ENCODE results near the gene PTPRN2. TPM values are rescaled to one million over a fixed set of nuclear protein-coding genes. Genes with fewer than 3 reads are reported as not detected.
A peak's percentile ranks its signal among the peaks of the same experiment; 100 is the strongest.

The PTPRN2 gene
- total and polyA plus RNA-seq, 2 of the 13 experiments (the other 11 are each of a cell fraction or from before 2014, with no cell fraction given): 2.5 to 24.2 TPM

DNA sequence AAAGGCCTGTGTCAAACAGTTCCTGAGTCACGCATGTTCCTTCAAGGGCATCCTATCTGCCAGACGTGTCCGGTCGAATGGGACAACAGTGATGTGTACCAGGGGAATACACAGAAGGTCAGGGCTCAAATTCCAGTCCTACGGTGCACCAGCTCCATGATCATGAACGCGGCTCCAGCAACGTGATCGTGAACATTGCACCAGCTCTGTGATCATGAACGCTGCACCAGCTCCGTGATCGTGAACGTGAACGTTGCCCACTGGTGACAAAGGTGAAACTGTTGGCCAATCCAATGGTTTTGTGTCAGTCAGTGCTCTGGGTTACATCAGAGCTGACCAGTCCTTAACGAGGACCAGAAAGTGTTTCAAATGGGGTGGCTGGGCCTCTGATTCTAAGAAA lies 4.3 kb upstream of the PTPRN2 start (continued):
- TF ChIP-seq, protein P1, sequence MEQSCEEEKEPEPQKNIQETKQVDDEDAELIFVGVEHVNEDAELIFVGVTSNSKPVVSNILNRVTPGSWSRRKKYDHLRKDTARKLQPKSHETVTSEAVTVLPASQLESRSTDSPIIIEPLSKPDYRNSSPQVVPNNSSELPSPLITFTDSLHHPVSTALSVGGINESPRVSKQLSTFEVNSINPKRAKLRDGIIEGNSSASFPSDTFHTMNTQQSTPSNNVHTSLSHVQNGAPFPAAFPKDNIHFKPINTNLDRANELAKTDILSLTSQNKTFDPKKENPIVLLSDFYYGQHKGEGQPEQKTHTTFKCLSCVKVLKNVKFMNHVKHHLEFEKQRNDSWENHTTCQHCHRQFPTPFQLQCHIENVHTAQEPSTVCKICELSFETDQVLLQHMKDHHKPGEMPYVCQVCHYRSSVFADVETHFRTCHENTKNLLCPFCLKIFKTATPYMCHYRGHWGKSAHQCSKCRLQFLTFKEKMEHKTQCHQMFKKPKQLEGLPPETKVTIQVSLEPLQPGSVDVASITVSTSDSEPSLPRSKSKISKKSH (CRISPR knock-in tag; IDR thresholded peaks at IDR 0.05; ENCODE audit: borderline replicate concordance): no peak
- no peak for TF ChIP-seq ZNF7 (CRISPR knock-in tag; IDR thresholded peaks at IDR 0.05)
- no peak for TF ChIP-seq ZNF598 (CRISPR knock-in tag; IDR thresholded peaks at IDR 0.05; ENCODE audit: borderline replicate concordance)
- TF ChIP-seq, protein P2, sequence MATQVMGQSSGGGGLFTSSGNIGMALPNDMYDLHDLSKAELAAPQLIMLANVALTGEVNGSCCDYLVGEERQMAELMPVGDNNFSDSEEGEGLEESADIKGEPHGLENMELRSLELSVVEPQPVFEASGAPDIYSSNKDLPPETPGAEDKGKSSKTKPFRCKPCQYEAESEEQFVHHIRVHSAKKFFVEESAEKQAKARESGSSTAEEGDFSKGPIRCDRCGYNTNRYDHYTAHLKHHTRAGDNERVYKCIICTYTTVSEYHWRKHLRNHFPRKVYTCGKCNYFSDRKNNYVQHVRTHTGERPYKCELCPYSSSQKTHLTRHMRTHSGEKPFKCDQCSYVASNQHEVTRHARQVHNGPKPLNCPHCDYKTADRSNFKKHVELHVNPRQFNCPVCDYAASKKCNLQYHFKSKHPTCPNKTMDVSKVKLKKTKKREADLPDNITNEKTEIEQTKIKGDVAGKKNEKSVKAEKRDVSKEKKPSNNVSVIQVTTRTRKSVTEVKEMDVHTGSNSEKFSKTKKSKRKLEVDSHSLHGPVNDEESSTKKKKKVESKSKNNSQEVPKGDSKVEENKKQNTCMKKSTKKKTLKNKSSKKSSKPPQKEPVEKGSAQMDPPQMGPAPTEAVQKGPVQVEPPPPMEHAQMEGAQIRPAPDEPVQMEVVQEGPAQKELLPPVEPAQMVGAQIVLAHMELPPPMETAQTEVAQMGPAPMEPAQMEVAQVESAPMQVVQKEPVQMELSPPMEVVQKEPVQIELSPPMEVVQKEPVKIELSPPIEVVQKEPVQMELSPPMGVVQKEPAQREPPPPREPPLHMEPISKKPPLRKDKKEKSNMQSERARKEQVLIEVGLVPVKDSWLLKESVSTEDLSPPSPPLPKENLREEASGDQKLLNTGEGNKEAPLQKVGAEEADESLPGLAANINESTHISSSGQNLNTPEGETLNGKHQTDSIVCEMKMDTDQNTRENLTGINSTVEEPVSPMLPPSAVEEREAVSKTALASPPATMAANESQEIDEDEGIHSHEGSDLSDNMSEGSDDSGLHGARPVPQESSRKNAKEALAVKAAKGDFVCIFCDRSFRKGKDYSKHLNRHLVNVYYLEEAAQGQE (IDR thresholded peaks at IDR 0.05; ENCODE audit: borderline replicate concordance in 1 of 2, low read depth in 1 of 2, low read length in 2 of 2): no peak
- TF ChIP-seq MAZ (IDR thresholded peaks at IDR 0.05; ENCODE audit: borderline replicate concordance, low read depth, low read length): no peak
- no peak for TF ChIP-seq MAZ (CRISPR knock-in tag; IDR thresholded peaks at IDR 0.05; ENCODE audit: low read depth)
- no peak for TF ChIP-seq ETV6 (CRISPR knock-in tag; conservative IDR thresholded peaks at IDR 0.05)
- no peak for TF ChIP-seq ZNF780A (CRISPR knock-in tag; IDR thresholded peaks at IDR 0.05)
- TF ChIP-seq, protein P3, sequence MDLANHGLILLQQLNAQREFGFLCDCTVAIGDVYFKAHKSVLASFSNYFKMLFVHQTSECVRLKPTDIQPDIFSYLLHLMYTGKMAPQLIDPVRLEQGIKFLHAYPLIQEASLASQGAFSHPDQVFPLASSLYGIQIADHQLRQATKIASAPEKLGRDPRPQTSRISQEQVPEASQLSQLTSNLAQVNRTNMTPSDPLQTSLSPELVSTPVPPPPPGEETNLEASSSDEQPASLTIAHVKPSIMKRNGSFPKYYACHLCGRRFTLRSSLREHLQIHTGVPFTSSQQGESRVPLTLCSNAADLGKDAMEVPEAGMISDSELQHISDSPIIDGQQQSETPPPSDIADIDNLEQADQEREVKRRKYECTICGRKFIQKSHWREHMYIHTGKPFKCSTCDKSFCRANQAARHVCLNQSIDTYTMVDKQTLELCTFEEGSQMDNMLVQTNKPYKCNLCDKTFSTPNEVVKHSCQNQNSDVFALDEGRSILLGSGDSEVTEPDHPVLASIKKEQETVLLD (CRISPR knock-in tag; IDR thresholded peaks at IDR 0.05; ENCODE audit: low read depth): no peak
- TF ChIP-seq, protein P4, sequence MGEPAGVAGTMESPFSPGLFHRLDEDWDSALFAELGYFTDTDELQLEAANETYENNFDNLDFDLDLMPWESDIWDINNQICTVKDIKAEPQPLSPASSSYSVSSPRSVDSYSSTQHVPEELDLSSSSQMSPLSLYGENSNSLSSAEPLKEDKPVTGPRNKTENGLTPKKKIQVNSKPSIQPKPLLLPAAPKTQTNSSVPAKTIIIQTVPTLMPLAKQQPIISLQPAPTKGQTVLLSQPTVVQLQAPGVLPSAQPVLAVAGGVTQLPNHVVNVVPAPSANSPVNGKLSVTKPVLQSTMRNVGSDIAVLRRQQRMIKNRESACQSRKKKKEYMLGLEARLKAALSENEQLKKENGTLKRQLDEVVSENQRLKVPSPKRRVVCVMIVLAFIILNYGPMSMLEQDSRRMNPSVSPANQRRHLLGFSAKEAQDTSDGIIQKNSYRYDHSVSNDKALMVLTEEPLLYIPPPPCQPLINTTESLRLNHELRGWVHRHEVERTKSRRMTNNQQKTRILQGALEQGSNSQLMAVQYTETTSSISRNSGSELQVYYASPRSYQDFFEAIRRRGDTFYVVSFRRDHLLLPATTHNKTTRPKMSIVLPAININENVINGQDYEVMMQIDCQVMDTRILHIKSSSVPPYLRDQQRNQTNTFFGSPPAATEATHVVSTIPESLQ (CRISPR knock-in tag; conservative IDR thresholded peaks at IDR 0.05): no peak
- TF ChIP-seq, protein P5, sequence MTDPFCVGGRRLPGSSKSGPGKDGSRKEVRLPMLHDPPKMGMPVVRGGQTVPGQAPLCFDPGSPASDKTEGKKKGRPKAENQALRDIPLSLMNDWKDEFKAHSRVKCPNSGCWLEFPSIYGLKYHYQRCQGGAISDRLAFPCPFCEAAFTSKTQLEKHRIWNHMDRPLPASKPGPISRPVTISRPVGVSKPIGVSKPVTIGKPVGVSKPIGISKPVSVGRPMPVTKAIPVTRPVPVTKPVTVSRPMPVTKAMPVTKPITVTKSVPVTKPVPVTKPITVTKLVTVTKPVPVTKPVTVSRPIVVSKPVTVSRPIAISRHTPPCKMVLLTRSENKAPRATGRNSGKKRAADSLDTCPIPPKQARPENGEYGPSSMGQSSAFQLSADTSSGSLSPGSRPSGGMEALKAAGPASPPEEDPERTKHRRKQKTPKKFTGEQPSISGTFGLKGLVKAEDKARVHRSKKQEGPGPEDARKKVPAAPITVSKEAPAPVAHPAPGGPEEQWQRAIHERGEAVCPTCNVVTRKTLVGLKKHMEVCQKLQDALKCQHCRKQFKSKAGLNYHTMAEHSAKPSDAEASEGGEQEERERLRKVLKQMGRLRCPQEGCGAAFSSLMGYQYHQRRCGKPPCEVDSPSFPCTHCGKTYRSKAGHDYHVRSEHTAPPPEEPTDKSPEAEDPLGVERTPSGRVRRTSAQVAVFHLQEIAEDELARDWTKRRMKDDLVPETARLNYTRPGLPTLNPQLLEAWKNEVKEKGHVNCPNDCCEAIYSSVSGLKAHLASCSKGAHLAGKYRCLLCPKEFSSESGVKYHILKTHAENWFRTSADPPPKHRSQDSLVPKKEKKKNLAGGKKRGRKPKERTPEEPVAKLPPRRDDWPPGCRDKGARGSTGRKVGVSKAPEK (CRISPR knock-in tag; IDR thresholded peaks at IDR 0.05; ENCODE audit: borderline replicate concordance): no peak
- peak; percentile 80 for TF ChIP-seq BCL6 (CRISPR knock-in tag; IDR thresholded peaks at IDR 0.05)
- TF ChIP-seq TBL1XR1 (IDR thresholded peaks at IDR 0.05; ENCODE audit: borderline replicate concordance, low read length, partially characterized antibody): peak; percentile 97
- TF ChIP-seq, protein P6, sequence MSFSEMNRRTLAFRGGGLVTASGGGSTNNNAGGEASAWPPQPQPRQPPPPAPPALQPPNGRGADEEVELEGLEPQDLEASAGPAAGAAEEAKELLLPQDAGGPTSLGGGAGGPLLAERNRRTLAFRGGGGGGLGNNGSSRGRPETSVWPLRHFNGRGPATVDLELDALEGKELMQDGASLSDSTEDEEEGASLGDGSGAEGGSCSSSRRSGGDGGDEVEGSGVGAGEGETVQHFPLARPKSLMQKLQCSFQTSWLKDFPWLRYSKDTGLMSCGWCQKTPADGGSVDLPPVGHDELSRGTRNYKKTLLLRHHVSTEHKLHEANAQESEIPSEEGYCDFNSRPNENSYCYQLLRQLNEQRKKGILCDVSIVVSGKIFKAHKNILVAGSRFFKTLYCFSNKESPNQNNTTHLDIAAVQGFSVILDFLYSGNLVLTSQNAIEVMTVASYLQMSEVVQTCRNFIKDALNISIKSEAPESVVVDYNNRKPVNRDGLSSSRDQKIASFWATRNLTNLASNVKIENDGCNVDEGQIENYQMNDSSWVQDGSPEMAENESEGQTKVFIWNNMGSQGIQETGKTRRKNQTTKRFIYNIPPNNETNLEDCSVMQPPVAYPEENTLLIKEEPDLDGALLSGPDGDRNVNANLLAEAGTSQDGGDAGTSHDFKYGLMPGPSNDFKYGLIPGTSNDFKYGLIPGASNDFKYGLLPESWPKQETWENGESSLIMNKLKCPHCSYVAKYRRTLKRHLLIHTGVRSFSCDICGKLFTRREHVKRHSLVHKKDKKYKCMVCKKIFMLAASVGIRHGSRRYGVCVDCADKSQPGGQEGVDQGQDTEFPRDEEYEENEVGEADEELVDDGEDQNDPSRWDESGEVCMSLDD (CRISPR knock-in tag; IDR thresholded peaks at IDR 0.05; ENCODE audit: borderline replicate concordance): no peak
